ENCODE data around the gene KCNAB1. TPM values are rescaled to one million over a fixed set of nuclear protein-coding genes. Genes with fewer than 3 reads are reported as not detected.

Gene KCNAB1
- total RNA-seq, 1 experiment from 2014 or later, result not detected

- Histone ChIP-seq H2AFZ (ENCODE audit: low read length) (no peak overlapping the region), H3K27me3 (ENCODE audit: low read length) (peaks cover 47% of the 10 kb centered on the region), H3F3A (ENCODE audit: low read length, unreplicated experiment) (no peaks in the 10 kb centered on the region), H3K4me2 (ENCODE audit: low read length) (no peak overlapping the region), H4K20me1 (ENCODE audit: low read length) (no peaks in the 10 kb centered on the region), H3K9me3 (ENCODE audit: low read length) (no peaks in the 10 kb centered on the region), H3K79me2 (ENCODE audit: low read length) (no peaks in the 10 kb centered on the region), H3K36me3 (ENCODE audit: low read depth, low read length) (no peaks in the 10 kb centered on the region), H3K9ac (ENCODE audit: low read length) (no peak overlapping the region), H3K4me3 (ENCODE audit: low read length) (no peak overlapping the region), H3K9me2 (replicated peaks; ENCODE audit: low read length) (no peaks in the 10 kb centered on the region), H3K4me1 (ENCODE audit: insufficient read depth, low read length) (no peaks in the 10 kb centered on the region), H3K27ac (ENCODE audit: low read length) (no peak overlapping the region)
- no TSS peak for BruUV-seq (replicated peaks)
- ATAC-seq, result no peak
- intact Hi-C loops (cut with micrococcal nuclease), result no loop called here
- TF ChIP-seq EZH2phosphoT487 (IDR thresholded peaks at IDR 0.05; ENCODE audit: borderline replicate concordance, low read length), result no peak
- no peak for TF ChIP-seq EZH2 (IDR thresholded peaks at IDR 0.05; ENCODE audit: low read length, unreplicated experiment)
- TF ChIP-seq CTCF (conservative IDR thresholded peaks at IDR 0.05; ENCODE audit: low read depth, low read length), result no peak
- POLR2A ChIA-PET (ENCODE audit: unreplicated experiment), result no interaction called here
- no peak for DNase-seq
- CTCF ChIA-PET, result interaction anchor here (0.5 kb wide), 1 partner anchor 76 kb away, joined by 4 read pairs; no protein-coding TSS in a partner anchor
Measured at GRCh38 chr3:156373654-156374053, 253.3 kb downstream of the KCNAB1 start.

- ChIA-PET CTCF (no interaction called here), POLR2A (ENCODE audit: unreplicated experiment) (interaction anchor here (0.6 kb wide), 1 partner anchor 84 kb away, joined by 4 read pairs; no protein-coding TSS in a partner anchor)
- DNase-seq (no peak), ATAC-seq (no peak)
- Histone ChIP-seq H3K9ac (ENCODE audit: low read length) (no peak overlapping the region), H3K27ac (ENCODE audit: low read length) (no peak overlapping the region), H3F3A (ENCODE audit: low read length, unreplicated experiment) (no peaks in the 10 kb centered on the region), H2AFZ (ENCODE audit: low read length) (no peak overlapping the region), H3K36me3 (ENCODE audit: low read depth, low read length) (no peaks in the 10 kb centered on the region), H3K27me3 (ENCODE audit: low read length) (peaks cover 49% of the 10 kb centered on the region), H3K4me2 (ENCODE audit: low read length) (no peak overlapping the region), H3K9me3 (ENCODE audit: low read length) (no peaks in the 10 kb centered on the region), H3K4me1 (ENCODE audit: insufficient read depth, low read length) (no peaks in the 10 kb centered on the region), H3K4me3 (ENCODE audit: low read length) (no peak overlapping the region), H4K20me1 (ENCODE audit: low read length) (no peaks in the 10 kb centered on the region), H3K79me2 (ENCODE audit: low read length) (no peaks in the 10 kb centered on the region), H3K9me2 (replicated peaks; ENCODE audit: low read length) (no peaks in the 10 kb centered on the region)
- intact Hi-C loops (cut with micrococcal nuclease), result no loop called here
- BruUV-seq (replicated peaks), result no TSS peak
- TF ChIP-seq EZH2phosphoT487 (IDR thresholded peaks at IDR 0.05; ENCODE audit: borderline replicate concordance, low read length) (no peak), EZH2 (IDR thresholded peaks at IDR 0.05; ENCODE audit: low read length, unreplicated experiment) (no peak), CTCF (conservative IDR thresholded peaks at IDR 0.05; ENCODE audit: low read depth, low read length) (no peak)
Measured at GRCh38 chr3:156376199-156376598, 255.8 kb downstream of the KCNAB1 start.

- intact Hi-C loops (cut with micrococcal nuclease), result no loop called here
- H3K9me3 ChIP-seq (ENCODE audit: low read length), result no peaks in the 10 kb centered on the region
- H2AFZ ChIP-seq (ENCODE audit: low read length), result no peak overlapping the region
- no TSS peak for BruUV-seq (replicated peaks)
- POLR2A ChIA-PET (ENCODE audit: unreplicated experiment), result no interaction called here
- no peak for TF ChIP-seq EZH2phosphoT487 (IDR thresholded peaks at IDR 0.05; ENCODE audit: borderline replicate concordance, low read length)
- no peak for TF ChIP-seq CTCF (conservative IDR thresholded peaks at IDR 0.05; ENCODE audit: low read depth, low read length)
- TF ChIP-seq EZH2 (IDR thresholded peaks at IDR 0.05; ENCODE audit: low read length, unreplicated experiment), result no peak
- DNase-seq, result no peak
- H3K36me3 ChIP-seq (ENCODE audit: low read depth, low read length), result no peaks in the 10 kb centered on the region
- H3K27me3 ChIP-seq (ENCODE audit: low read length), result peaks cover 58% of the 10 kb centered on the region
- H3K4me2 ChIP-seq (ENCODE audit: low read length), result no peak overlapping the region
- no peaks in the 10 kb centered on the region for H3K79me2 ChIP-seq (ENCODE audit: low read length)
- no peak overlapping the region for H3K9ac ChIP-seq (ENCODE audit: low read length)
- H3K9me2 ChIP-seq (replicated peaks; ENCODE audit: low read length), result no peaks in the 10 kb centered on the region
- H3K4me1 ChIP-seq (ENCODE audit: insufficient read depth, low read length), result no peaks in the 10 kb centered on the region
- no peak overlapping the region for H3K4me3 ChIP-seq (ENCODE audit: low read length)
- ATAC-seq, result no peak
- H3K27ac ChIP-seq (ENCODE audit: low read length), result no peak overlapping the region
- no peaks in the 10 kb centered on the region for H4K20me1 ChIP-seq (ENCODE audit: low read length)
- CTCF ChIA-PET, result no interaction called here
- H3F3A ChIP-seq (ENCODE audit: low read length, unreplicated experiment), result no peaks in the 10 kb centered on the region
Measured at GRCh38 chr3:156377266-156377665, 256.9 kb downstream of the KCNAB1 start.

All from PC-3 (cell line).